GM19351 (cell line): ENCODE measurements around the gene LSAMP.

Experiments used
- ATAC-seq: cut with Tn5 transposase; IDR thresholded peaks from one replicate; pipeline ENCODE4 v1.9.1; 2021; ENCODE audit warnings: mild to moderate bottlenecking, moderate library complexity; ENCODE audit not compliant: unreplicated experiment

Gene LSAMP

GRCh38 chr3:115986555-115987207 is 458.6 kb downstream of the LSAMP start:
- ATAC-seq, result no peak

- peak; percentile 57 for ATAC-seq
These were observed 462.7 kb downstream of the LSAMP start for GRCh38 chr3:115982629-115983028.

GRCh38 chr3:115982108-115982507 is 463.2 kb downstream of the LSAMP start:
- no peak for ATAC-seq

GRCh38 chr3:115980709-115981108 is 464.6 kb downstream of the LSAMP start:
- peak; percentile 55 for ATAC-seq

- ATAC-seq, result no peak
These were observed 467.4 kb downstream of the LSAMP start for GRCh38 chr3:115977866-115978265.

GRCh38 chr3:115975796-115976195 is 469.5 kb downstream of the LSAMP start:
- peak; percentile 3 for ATAC-seq

- ATAC-seq, result peak; percentile 87
These were observed 469.9 kb downstream of the LSAMP start for GRCh38 chr3:115975353-115975752.

GRCh38 chr3:115974940-115975339 is 470.3 kb downstream of the LSAMP start:
- ATAC-seq, result no peak

GRCh38 chr3:115968871-115969270 is 476.4 kb downstream of the LSAMP start:
- ATAC-seq, result no peak

- ATAC-seq, result no peak
These were observed 483.9 kb downstream of the LSAMP start for GRCh38 chr3:115961380-115961779.

GRCh38 chr3:115960799-115961198 is 484.5 kb downstream of the LSAMP start:
- peak; percentile 99 for ATAC-seq

GRCh38 chr3:115958526-115958925 is 486.8 kb downstream of the LSAMP start:
- no peak for ATAC-seq

- ATAC-seq, result peak; percentile 70
These were observed 498.0 kb downstream of the LSAMP start for GRCh38 chr3:115947325-115947724.

- ATAC-seq, result peak; percentile 86
These were observed 501.7 kb downstream of the LSAMP start for GRCh38 chr3:115943579-115943978.

GRCh38 chr3:115937054-115937453 is 508.2 kb downstream of the LSAMP start:
- peak; percentile 41 for ATAC-seq

GRCh38 chr3:115932807-115933206 is 512.5 kb downstream of the LSAMP start:
- ATAC-seq, result peak; percentile 82

- ATAC-seq, result no peak
These were observed 513.7 kb downstream of the LSAMP start for GRCh38 chr3:115931581-115931980.

- ATAC-seq, result peak; percentile 42
These were observed 514.4 kb downstream of the LSAMP start for GRCh38 chr3:115930922-115931321.

GRCh38 chr3:115930168-115930567 is 515.1 kb downstream of the LSAMP start:
- peak; percentile 34 for ATAC-seq

- no peak for ATAC-seq
These were observed 516.9 kb downstream of the LSAMP start for GRCh38 chr3:115928376-115928775.

- ATAC-seq, result no peak
These were observed 518.1 kb downstream of the LSAMP start for GRCh38 chr3:115927197-115927596.

- ATAC-seq, result peak; percentile 78
These were observed 522.5 kb downstream of the LSAMP start for GRCh38 chr3:115922681-115923347.

GRCh38 chr3:115921711-115922110 is 523.6 kb downstream of the LSAMP start:
- no peak for ATAC-seq
